IMR-90 (cell line): ENCODE measurements around the gene RAB31.

Experiments
- FOS ChIP-seq: fragments of 150-350 bp; IDR thresholded peaks from 2 replicates; pipeline ENCODE4 v1.6.1; 2016; ENCODE audit warnings: low read depth, low read length
- MAZ ChIP-seq: IDR thresholded peaks from 2 replicates; pipeline ENCODE4 v1.6.1; 2012; ENCODE audit warnings: low read depth, mild to moderate bottlenecking, low read length, improper control_type of control experiment, moderate library complexity, borderline replicate concordance
- TF ChIP-seq, protein P1 (sequence below): conservative IDR thresholded peaks from 2 replicates; pipeline ENCODE4 v1.5.1; 2012; ENCODE audit warnings: mild to moderate bottlenecking, low read depth, low read length, improper control_type of control experiment

DNA sequence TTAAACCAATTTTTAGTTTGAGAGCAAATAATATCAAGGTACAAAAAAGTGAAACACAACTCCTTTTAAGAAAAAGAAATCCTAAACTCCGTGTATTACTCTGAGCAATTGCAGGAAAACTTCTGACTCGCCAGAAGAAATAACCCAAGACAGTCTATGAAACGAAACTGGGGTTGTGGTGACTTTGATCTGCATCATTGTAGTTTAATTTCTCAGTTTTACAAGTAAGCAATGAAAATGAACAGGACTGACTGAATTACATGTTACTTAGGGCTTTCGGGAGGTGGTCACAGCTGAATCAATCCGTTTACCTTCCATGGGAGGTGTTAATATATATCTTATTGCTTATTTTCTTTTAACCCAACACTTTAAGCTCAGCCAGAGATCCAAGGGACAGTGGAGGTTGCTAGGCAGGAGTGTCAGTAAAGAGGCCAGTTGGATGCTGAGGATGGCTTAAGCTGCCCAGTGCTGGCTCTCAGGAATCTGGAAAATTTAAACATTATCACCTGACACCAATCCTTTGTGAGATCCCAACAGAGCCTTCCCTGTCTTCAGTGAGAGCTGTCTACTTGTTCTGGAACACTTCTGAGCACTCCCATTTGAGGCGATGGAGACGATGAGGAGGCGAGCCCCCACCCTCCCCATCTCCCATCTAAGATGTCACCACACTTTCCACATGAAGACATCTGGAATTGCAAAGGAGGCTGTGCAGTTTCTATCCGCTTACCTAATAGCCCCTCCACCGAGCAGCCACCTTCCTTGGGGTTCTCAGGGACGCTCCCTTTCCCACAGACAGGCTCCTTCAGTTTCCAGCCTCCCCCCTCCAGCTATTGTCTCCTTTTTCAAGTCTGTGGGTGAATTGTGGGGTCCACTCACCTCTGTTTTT, 3.6 kb upstream of the RAB31 start:
- TF ChIP-seq MAZ (no peak), FOS (no peak)
- TF ChIP-seq, protein P1, sequence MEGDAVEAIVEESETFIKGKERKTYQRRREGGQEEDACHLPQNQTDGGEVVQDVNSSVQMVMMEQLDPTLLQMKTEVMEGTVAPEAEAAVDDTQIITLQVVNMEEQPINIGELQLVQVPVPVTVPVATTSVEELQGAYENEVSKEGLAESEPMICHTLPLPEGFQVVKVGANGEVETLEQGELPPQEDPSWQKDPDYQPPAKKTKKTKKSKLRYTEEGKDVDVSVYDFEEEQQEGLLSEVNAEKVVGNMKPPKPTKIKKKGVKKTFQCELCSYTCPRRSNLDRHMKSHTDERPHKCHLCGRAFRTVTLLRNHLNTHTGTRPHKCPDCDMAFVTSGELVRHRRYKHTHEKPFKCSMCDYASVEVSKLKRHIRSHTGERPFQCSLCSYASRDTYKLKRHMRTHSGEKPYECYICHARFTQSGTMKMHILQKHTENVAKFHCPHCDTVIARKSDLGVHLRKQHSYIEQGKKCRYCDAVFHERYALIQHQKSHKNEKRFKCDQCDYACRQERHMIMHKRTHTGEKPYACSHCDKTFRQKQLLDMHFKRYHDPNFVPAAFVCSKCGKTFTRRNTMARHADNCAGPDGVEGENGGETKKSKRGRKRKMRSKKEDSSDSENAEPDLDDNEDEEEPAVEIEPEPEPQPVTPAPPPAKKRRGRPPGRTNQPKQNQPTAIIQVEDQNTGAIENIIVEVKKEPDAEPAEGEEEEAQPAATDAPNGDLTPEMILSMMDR, result no peak
